ENCODE data around the gene DBF4B. TPM values are rescaled to one million over a fixed set of nuclear protein-coding genes. Genes with fewer than 3 reads are reported as not detected.

Gene DBF4B
- total RNA-seq, 2 experiments from 2014 or later: 26.2 to 32.9 TPM

DNA sequence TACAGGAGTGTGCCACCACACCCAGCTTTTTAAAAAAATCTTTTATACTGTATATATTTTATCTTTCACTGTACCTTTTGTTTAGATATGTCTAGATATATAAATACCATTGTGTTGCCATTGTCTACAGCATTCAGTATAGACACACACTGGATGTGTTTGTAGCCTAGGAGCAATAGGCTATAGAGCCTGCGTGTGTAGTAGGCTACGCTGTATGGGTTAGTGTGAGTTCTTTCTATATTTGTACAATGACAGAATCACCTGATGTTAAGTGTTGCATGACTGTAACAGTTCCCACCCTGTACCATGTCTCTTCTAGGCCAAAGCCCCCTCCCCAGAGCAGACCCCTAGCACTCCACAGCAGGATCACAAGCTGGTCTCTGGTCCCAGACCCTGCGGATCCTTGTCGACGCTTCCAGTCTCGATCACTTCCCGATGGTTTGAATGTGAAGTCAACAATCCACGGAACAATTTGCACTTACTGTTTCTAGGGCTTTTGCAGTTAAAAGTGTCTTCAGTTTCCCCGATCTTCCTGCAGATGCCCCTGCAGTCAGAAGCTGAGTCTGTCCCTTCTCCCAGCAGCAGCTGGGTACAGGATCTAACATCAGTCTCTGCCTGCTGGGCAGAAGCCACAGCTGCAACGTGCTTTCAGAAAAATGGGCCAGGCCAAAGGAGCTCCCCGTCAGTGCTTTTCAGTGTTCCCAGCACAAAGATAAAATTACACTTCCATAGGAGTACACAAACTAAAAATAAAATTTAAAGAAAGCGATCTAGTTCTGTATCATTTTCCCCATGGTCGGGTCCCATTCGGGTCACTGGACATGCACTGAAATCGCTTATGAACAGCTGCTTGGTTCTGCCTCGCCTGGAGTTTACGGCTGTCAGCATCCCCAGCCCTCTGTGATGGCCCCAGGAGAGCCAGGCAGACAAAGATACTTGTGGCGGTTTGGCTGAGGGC is 85.7 kb downstream of the DBF4B start:
- Mint-ChIP-seq H3K27ac (no peak overlapping the region), H3K4me3 (no peak overlapping the region), H3K27me3 (peaks cover 3% of the 10 kb centered on the region), H3K36me3 (ENCODE audit: low read depth) (no peaks in the 10 kb centered on the region), H3K9me3 (no peaks in the 10 kb centered on the region), H3K4me1 (peaks cover 12% of the 10 kb centered on the region)
- no peak for DNase-seq
- CTCF ChIA-PET: interaction anchor here (2.8 kb wide), 1 partner anchor 15 kb away, joined by 14 read pairs; no protein-coding TSS in a partner anchor
- POLR2A ChIA-PET: no interaction called here

DNA sequence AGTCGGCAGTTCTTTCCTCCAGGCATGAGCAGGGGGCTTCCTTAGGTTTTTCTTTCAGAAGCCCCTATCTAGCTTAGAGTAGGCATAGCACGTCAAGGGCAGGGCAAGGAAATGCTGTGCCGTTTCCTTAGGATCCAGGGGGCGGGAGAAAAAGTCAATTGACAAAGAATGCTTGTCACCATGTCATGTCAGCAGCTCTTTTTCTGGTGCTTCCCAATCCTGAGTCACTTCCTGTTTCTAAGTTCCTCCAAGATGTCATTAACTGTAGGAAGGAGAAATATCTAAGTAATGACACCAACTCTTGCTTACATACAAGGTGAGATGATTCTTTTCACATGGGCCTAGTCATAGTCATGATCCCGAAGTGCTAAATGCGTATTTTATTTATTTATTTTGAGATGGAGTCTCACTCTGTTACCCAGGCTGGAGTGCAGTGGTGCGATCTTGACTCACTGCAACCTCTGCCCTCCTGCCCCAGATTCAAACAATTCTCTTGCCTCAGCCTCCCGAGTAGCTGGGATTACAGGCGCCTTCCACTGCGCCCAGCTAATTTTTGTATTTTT is 86.5 kb downstream of the DBF4B start:
- DNase-seq: no peak
- Mint-ChIP-seq H3K9me3 (no peaks in the 10 kb centered on the region), H3K36me3 (ENCODE audit: low read depth) (no peaks in the 10 kb centered on the region), H3K27me3 (peaks cover 5% of the 10 kb centered on the region), H3K4me3 (no peak overlapping the region), H3K27ac (no peak overlapping the region), H3K4me1 (peaks cover 12% of the 10 kb centered on the region)
- ChIA-PET POLR2A (no interaction called here), CTCF (interaction anchor here (2.8 kb wide), 1 partner anchor 16 kb away, joined by 14 read pairs; no protein-coding TSS in a partner anchor)

DNA sequence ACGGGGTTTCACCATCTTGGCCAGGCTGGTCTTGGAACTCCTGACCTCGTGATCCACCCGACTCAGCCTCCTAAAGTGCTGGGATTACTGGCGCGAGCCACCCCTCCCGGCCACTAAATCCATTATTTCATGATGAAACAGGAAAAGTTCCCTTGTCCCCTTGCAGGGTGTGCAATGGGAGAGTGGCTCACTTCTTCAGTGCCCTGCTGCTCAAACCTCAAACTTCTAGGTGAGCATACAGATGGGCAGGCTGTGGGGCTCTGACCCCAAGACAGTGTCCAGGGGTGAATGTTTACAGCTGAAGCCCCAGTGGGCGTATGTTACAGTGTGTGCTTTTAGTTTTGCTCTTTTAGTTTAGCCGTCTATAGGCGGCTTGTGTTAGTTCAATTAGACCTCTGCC is 87.0 kb downstream of the DBF4B start:
- POLR2A ChIA-PET: no interaction called here
- H3K36me3 Mint-ChIP-seq (ENCODE audit: low read depth): no peaks in the 10 kb centered on the region

DNA sequence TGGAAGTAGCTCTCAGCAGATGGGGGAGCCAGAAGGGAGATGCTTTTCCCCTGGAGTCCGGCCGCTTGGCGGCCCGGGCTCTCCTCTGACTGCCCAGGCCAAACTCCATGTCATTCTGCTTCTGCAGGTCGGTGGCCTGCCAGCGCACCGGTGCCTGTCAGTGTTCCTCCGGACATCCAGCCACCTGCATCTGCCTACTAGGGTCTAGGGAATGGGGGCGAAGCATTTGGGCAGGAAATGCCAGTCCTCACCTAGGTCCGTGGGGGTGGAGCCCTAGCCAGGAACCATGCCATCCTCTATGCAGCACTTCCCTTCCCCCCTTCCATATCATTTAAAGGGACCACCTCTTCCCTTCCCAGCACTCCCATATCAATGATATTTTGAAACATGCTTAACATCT is 87.5 kb downstream of the DBF4B start:
- no peaks in the 10 kb centered on the region for H3K36me3 Mint-ChIP-seq (ENCODE audit: low read depth)
- CTCF ChIA-PET: interaction anchor here (2.8 kb wide), 1 partner anchor 17 kb away, joined by 14 read pairs; no protein-coding TSS in a partner anchor

More for the DNA sequence above, 87.0 kb downstream of the DBF4B start:
- H3K4me3 Mint-ChIP-seq: no peak overlapping the region
- no peaks in the 10 kb centered on the region for H3K9me3 Mint-ChIP-seq
- CTCF ChIA-PET: interaction anchor here (2.8 kb wide), 1 partner anchor 17 kb away, joined by 14 read pairs; no protein-coding TSS in a partner anchor
- peaks cover 5% of the 10 kb centered on the region for H3K27me3 Mint-ChIP-seq
- peaks cover 12% of the 10 kb centered on the region for H3K4me1 Mint-ChIP-seq
- DNase-seq: no peak
- H3K27ac Mint-ChIP-seq: no peak overlapping the region

DNA sequence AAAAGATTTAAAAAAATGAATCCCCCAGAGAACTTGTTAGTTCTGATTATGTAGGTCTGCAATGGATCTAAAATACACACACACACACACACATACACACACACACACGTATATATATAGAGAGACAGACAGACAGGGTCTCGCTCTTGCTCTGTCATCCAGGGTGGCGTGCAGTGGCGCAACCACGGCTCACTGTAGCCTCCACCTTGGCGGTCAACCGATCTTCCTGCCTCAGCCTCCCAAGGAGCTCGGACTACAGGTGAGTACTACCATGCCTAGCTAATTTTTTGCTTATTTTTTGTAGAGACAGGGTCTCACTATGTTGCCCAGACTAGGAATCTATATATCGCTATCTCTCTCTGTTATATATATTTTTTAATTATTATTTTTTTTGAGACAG is 88.3 kb downstream of the DBF4B start:
- Mint-ChIP-seq H3K4me1 (peaks cover 12% of the 10 kb centered on the region), H3K27ac (no peak overlapping the region), H3K4me3 (no peak overlapping the region), H3K36me3 (ENCODE audit: low read depth) (no peaks in the 10 kb centered on the region), H3K9me3 (no peaks in the 10 kb centered on the region), H3K27me3 (peaks cover 5% of the 10 kb centered on the region)
- ChIA-PET CTCF (interaction anchor here (1.2 to 2.0 kb wide), 3 partner anchors 8 to 39 kb away, joined by 3 to 10 read pairs (median 3); no protein-coding TSS in a partner anchor), POLR2A (no interaction called here)
- no peak for DNase-seq

More for the DNA sequence above, 87.5 kb downstream of the DBF4B start:
- Mint-ChIP-seq H3K4me3 (no peak overlapping the region), H3K27ac (no peak overlapping the region), H3K27me3 (peaks cover 5% of the 10 kb centered on the region), H3K9me3 (no peaks in the 10 kb centered on the region), H3K4me1 (peaks cover 12% of the 10 kb centered on the region)
- DNase-seq: no peak
- POLR2A ChIA-PET: no interaction called here

DNA sequence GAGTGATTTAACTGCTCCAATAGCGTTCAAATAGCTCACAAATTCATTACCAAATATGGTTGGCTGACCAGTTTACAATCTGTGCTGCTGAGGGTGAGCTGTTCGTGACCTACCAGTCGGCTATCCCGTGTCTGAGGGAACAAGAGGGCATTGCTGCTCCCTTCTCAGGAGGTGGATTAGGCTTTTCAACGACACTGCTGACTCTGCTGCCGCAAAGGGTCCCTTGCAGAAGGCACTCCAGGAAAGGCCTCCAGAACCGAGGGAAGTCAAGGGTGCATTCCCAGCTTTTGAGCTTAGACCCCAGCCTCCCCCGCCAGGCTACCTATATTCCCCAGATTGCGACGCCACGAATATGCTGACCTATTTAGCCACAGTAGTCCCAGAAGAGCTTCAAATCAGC is 89.3 kb downstream of the DBF4B start:
- Mint-ChIP-seq H3K4me1 (peaks cover 12% of the 10 kb centered on the region), H3K27me3 (peaks cover 5% of the 10 kb centered on the region), H3K4me3 (no peak overlapping the region), H3K27ac (no peak overlapping the region), H3K36me3 (ENCODE audit: low read depth) (no peaks in the 10 kb centered on the region), H3K9me3 (no peaks in the 10 kb centered on the region)
- DNase-seq: no peak
- POLR2A ChIA-PET: no interaction called here
- CTCF ChIA-PET: interaction anchor here (1.2 to 2.0 kb wide), 4 partner anchors 9 to 38 kb away, joined by 3 to 10 read pairs (median 4); no protein-coding TSS in a partner anchor

DNA sequence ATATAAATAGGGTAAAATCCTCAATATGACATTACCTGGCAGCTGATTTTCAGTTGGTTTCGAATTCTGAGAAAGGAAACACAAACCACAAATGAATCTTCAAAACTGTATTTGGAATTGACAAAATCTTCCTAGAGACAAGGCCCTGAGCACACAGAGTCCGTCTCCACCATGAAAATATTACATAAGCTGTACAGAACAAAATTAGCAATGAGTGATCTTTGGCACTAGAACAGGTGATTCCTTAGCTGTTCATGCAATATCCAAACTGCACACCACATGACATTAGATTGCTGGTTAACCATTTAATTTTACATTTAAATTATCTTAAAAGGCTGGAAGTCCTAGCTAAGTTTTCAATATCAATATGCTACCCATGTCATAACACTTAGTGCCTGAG is 89.9 kb downstream of the DBF4B start:
- Mint-ChIP-seq H3K27me3 (peaks cover 7% of the 10 kb centered on the region), H3K4me1 (peaks cover 12% of the 10 kb centered on the region), H3K9me3 (no peaks in the 10 kb centered on the region), H3K27ac (no peak overlapping the region), H3K4me3 (no peak overlapping the region), H3K36me3 (ENCODE audit: low read depth) (no peaks in the 10 kb centered on the region)
- no peak for DNase-seq
- ChIA-PET CTCF (interaction anchor here (1.1 to 2.0 kb wide), 3 partner anchors 8 to 23 kb away, joined by 3 to 10 read pairs (median 4); no protein-coding TSS in a partner anchor), POLR2A (no interaction called here)

Other genes starting within 250 kb of the DBF4B start
- 10 to 100 TPM; 46.0 to 46.1 TPM for gene GPATCH8, start 205.3 kb upstream of the DBF4B start, total RNA-seq
- under 1 TPM in 1 of 2 experiments, not detected in 1; 0.15 TPM for gene FZD2, start 151.2 kb upstream of the DBF4B start, total RNA-seq
- under 1 TPM; 0.22 to 0.46 TPM for gene MEIOC, start 52.2 kb upstream of the DBF4B start, total RNA-seq
- 10 to 100 TPM; 25.5 to 26.8 TPM for gene CCDC43, start 18.9 kb upstream of the DBF4B start, total RNA-seq
- under 1 TPM; 0.25 to 0.35 TPM for gene ADAM11, start 50.3 kb downstream of the DBF4B start, total RNA-seq
- 1 to 10 TPM in 1 of 2 experiments, under 1 TPM in 1; 0.79 to 1.1 TPM for gene GJC1, start 121.6 kb downstream of the DBF4B start, total RNA-seq
- not detected for gene HIGD1B, start 139.2 kb downstream of the DBF4B start, total RNA-seq
- gene EFTUD2, start 190.8 kb downstream of the DBF4B start, total RNA-seq: 100 to 1,000 TPM; 133 to 145 TPM
- gene GFAP, start 206.8 kb downstream of the DBF4B start, total RNA-seq: not detected
- gene KIF18B, start 239.1 kb downstream of the DBF4B start, total RNA-seq: 100 to 1,000 TPM; 107 to 109 TPM

Measured in activated CD4-positive, alpha-beta T cell treated with anti-CD3 and anti-CD28 coated beads, Interleukin-2, amount 10 ng/mL, durations not matched to agents 7 days and 5 days (primary cell).